HepG2 (cell line): ENCODE measurements around the gene BID. TPM values are rescaled to one million over a fixed set of nuclear protein-coding genes. Genes with fewer than 3 reads are reported as not detected.

ENCODE experiments used
- ATAC-seq: fragments of 200-7000 bp; cut with Tn5 transposase; 3 replicates; pipeline ENCODE4 v1.9.1; 2020; ENCODE audit warnings: mild to moderate bottlenecking, moderate library complexity
- BruUV-seq: library from RNA; stranded (reverse); fragments of 400-500 nt; replicated peaks from 2 replicates; lab custom pipeline; 2021; lab: Mats Ljungman, UMichigan
- CTCF ChIA-PET: fragments of 300-600 bp; formaldehyde crosslinking; extraction: SDS; loops from one replicate; lab custom pipeline; 2021; ENCODE audit warnings: low total read pairs, inconsistent platforms, low intra/inter-chr PET ratio; lab: Yijun Ruan, JAX
- POLR2A ChIA-PET: fragments of 350-600 bp; sonication (Branson Sonifier 250); formaldehyde crosslinking; loops from one replicate; lab custom pipeline; 2020; ENCODE audit warnings: antibody characterized with exemption, inconsistent platforms; lab: Yijun Ruan, JAX
- DNase-seq: peaks from one replicate; pipeline ENCODE4 v3.0.0-alpha.2; 2015; ENCODE audit warnings: low spot score
- FAIRE-seq: peaks from 3 replicates; lab custom pipeline; 2011; peaks lifted over from hg19 to GRCh38; lab: Jason Lieb, UNC
- H2AFZ ChIP-seq: one replicate; pipeline ENCODE4 v1.6.1; 2011; ENCODE audit warnings: low read length, inconsistent platforms
- H3K27ac ChIP-seq: fragments of 300-600 bp; 3 replicates; pipeline ENCODE4 v1.8.0; 2011; ENCODE audit warnings: mixed run types, mild to moderate bottlenecking, mixed read lengths, low read length, inconsistent platforms; ENCODE audit not compliant: insufficient read depth; ENCODE audit errors: extremely low read length
- H3K27me3 ChIP-seq, 2 experiments: fragments of 200-600 bp in 1 of 2; 2 replicates in 1 of 2; 3 replicates in 1 of 2; pipeline versions ENCODE4 v1.6.0 to v1.8.0; 2011; ENCODE audit warnings: low read length in 2 of 2, mild to moderate bottlenecking in 2 of 2, moderate library complexity in 2 of 2, inconsistent platforms in 1 of 2; ENCODE audit not compliant: insufficient read depth in 2 of 2, control insufficient read depth in 1 of 2
- H3K36me3 ChIP-seq, 2 experiments: fragments of 200-600 bp in 1 of 2; replicated peaks in 1 of 2; 2 replicates in 1 of 2; 3 replicates in 1 of 2; pipeline versions ENCODE4 v1.5.1 to v1.8.0; 2011; ENCODE audit warnings: low read length in 2 of 2, inconsistent platforms in 1 of 2; ENCODE audit not compliant: insufficient read depth in 2 of 2, control insufficient read depth in 1 of 2
- H3K4me1 ChIP-seq: 2 replicates; pipeline ENCODE4 v1.5.1; 2012; ENCODE audit warnings: low read length, inconsistent platforms; ENCODE audit not compliant: insufficient read depth
- H3K4me2 ChIP-seq: 2 replicates; pipeline ENCODE4 v1.6.0; 2011; ENCODE audit warnings: low read depth, low read length, inconsistent platforms
- H3K4me3 ChIP-seq, 3 experiments: fragments of 200-600 bp in 1 of 3; sonication (generic), shearing (Covaris generic) in 1 of 3; replicated peaks in 1 of 3; 2 replicates each; pipeline ENCODE4 v1.5.1; 2011 to 2016; ENCODE audit warnings: low read length in 3 of 3, inconsistent platforms in 2 of 3, low read depth in 2 of 3, mild to moderate bottlenecking in 2 of 3, control low read depth in 1 of 3, mixed read lengths in 1 of 3; ENCODE audit not compliant: insufficient read depth in 1 of 3
- H3K79me2 ChIP-seq: one replicate; pipeline ENCODE4 v1.6.1; 2011; ENCODE audit warnings: low read length, inconsistent platforms; ENCODE audit not compliant: insufficient read depth
- H3K9ac ChIP-seq: 2 replicates; pipeline ENCODE4 v1.6.0; 2011; ENCODE audit warnings: mild to moderate bottlenecking, low read depth, low read length, inconsistent platforms; ENCODE audit not compliant: insufficient read depth
- H3K9me3 ChIP-seq: 2 replicates; pipeline ENCODE4 v1.5.1; 2012; ENCODE audit warnings: mild to moderate bottlenecking, low read length
- H4K20me1 ChIP-seq: 2 replicates; pipeline ENCODE4 v1.6.0; 2011; ENCODE audit warnings: inconsistent platforms, mild to moderate bottlenecking, low read length, moderate library complexity; ENCODE audit not compliant: insufficient read depth
- ATF7 ChIP-seq, 2 experiments: fragments of 450-650 bp in 1 of 2; sonication (generic) in 1 of 2; formaldehyde crosslinking in 1 of 2; IDR thresholded peaks; 2 replicates each; pipeline versions ENCODE4 v1.4.0 to v1.6.1; 2016 to 2020; ENCODE audit warnings: antibody characterized with exemption in 1 of 2, mild to moderate bottlenecking in 1 of 2, missing genetic modification reagents in 1 of 2
- CHCHD3 ChIP-seq: sonication (generic); formaldehyde crosslinking; IDR thresholded peaks from 2 replicates; pipeline ENCODE4 v1.8.0; 2022; ENCODE audit warnings: mild to moderate bottlenecking, missing genetic modification reagents, moderate library complexity
- GABPA ChIP-seq, 2 experiments: IDR thresholded peaks; 2 replicates each; pipeline ENCODE4 v1.6.1; 2011 to 2016; ENCODE audit warnings: low read depth in 2 of 2, low read length in 1 of 2, missing biosample characterization in 1 of 2, missing genetic modification characterization in 1 of 2
- MTA1 ChIP-seq: sonication (generic); formaldehyde crosslinking; IDR thresholded peaks from 2 replicates; pipeline ENCODE4 v1.4.0; 2020; ENCODE audit warnings: missing genetic modification reagents, mild to moderate bottlenecking, borderline replicate concordance
- PRMT3 ChIP-seq: sonication (generic); formaldehyde crosslinking; IDR thresholded peaks from 2 replicates; pipeline ENCODE4 v1.8.1; 2022; ENCODE audit warnings: low read depth, mild to moderate bottlenecking, moderate library complexity, missing genetic modification reagents, borderline replicate concordance
- REXO4 ChIP-seq: sonication (generic); formaldehyde crosslinking; IDR thresholded peaks from 2 replicates; pipeline ENCODE4 v1.8.0; 2022; ENCODE audit warnings: missing genetic modification reagents, mild to moderate bottlenecking, borderline replicate concordance
- SSRP1 ChIP-seq: IDR thresholded peaks from 2 replicates; pipeline ENCODE4 v1.6.1; 2016; ENCODE audit warnings: control low read depth
- ZBTB1 ChIP-seq: sonication (generic); formaldehyde crosslinking; IDR thresholded peaks from 2 replicates; pipeline ENCODE4 v1.4.0; 2020; ENCODE audit warnings: missing genetic modification reagents, borderline replicate concordance
- ZNF205 ChIP-seq: IDR thresholded peaks from 2 replicates; pipeline ENCODE4 v1.6.1; 2018; ENCODE audit warnings: missing biosample characterization, missing genetic modification reagents
- ZNF775 ChIP-seq: sonication (generic); formaldehyde crosslinking; IDR thresholded peaks from 2 replicates; pipeline ENCODE4 v1.4.0; 2020; ENCODE audit warnings: missing genetic modification reagents, mild to moderate bottlenecking, moderate library complexity, borderline replicate concordance
- WGBS: methylation state at CpG from one replicate; pipeline ENCODE4 v1.1.6; 2017; ENCODE audit warnings: low lambda C conversion rate; 5-methylcytosine and 5-hydroxymethylcytosine counted together
- in situ Hi-C: cut with HindIII; loops from 2 replicates; pipeline ENCODE4 v1.10.0; 2017; ENCODE audit warnings: low pct_unique_long_range_greater_than_20kb; ENCODE audit not compliant: extremely low pct_ligation_motif_present
- intact Hi-C: fragments of 100-400 bp; cut with micrococcal nuclease; formaldehyde crosslinking; loops from one replicate; pipeline ENCODE4 v1.10.0; 2022; ENCODE audit not compliant: unreplicated experiment
- polyA plus RNA-seq, 8 experiments: library from polyadenylated mRNA; depleted of rRNA in 3 of 8; stranded (reverse) in 7 of 8; unstranded in 1 of 8; fragments of >200 nt; fragmentation: Illumina TruSeq in 4 of 8; extraction: Trizol in 4 of 8; gene quantifications; 2 replicates each; pipeline versions ENCODE4 v1.2.1 to v1.2.3, GENCODE V29; 2011 to 2016; ENCODE audit warnings: low read depth in 4 of 8, missing spikeins in 1 of 8, mixed read lengths in 1 of 8; ENCODE audit not compliant: insufficient read depth in 1 of 8
- total RNA-seq, 5 experiments: library from RNA; depleted of rRNA; stranded (reverse); fragments of >200 nt; fragmentation: Illumina TruSeq; extraction: Trizol; gene quantifications; 2 replicates each; pipeline ENCODE4 v1.2.3, GENCODE V29; 2016; ENCODE audit warnings: low read depth in 1 of 5
- TF ChIP-seq, protein P1 (sequence below): sonication (generic); formaldehyde crosslinking; IDR thresholded peaks from 2 replicates; pipeline ENCODE4 v1.4.0; 2020; ENCODE audit warnings: missing genetic modification reagents, borderline replicate concordance
- TF ChIP-seq, protein P2 (sequence below): sonication (generic); formaldehyde crosslinking; IDR thresholded peaks from 2 replicates; pipeline ENCODE4 v1.4.0; 2020; ENCODE audit warnings: mild to moderate bottlenecking, missing genetic modification reagents
- TF ChIP-seq, protein P3 (sequence below): sonication (generic); formaldehyde crosslinking; IDR thresholded peaks from 2 replicates; pipeline ENCODE4 v1.8.1; 2023; ENCODE audit warnings: mild to moderate bottlenecking, inconsistent platforms, moderate library complexity, missing genetic modification reagents, borderline replicate concordance

The BID gene
- total and polyA plus RNA-seq, 2 of the 13 experiments (the other 11 are each of a cell fraction or from before 2014, with no cell fraction given) = 35.3 to 51.7 TPM

DNA sequence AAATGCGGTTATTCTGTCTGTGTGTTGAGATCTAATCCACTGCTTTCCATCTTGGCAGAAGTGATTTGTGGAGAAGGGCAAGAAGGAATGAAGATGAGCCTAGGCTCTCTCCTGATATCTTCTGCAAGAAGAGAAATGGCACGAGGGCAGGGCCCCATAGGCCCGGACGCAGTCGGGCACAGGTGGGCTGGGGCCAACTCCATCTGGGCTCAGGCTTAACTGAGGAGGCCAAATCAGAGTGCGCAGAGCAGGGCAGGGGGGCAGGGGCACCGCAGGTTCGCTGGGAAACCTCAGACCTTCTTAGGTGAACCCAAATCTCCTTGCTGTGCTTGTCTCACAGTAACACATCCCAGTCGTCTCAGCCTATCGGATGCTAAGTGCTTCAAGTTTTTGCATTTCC lies 32.8 kb upstream of the BID start (continued):
- TF ChIP-seq GABPA (IDR thresholded peaks at IDR 0.05; ENCODE audit: low read depth, low read length) (no peak), GABPA (CRISPR knock-in tag; IDR thresholded peaks at IDR 0.05; ENCODE audit: low read depth) (no peak), REXO4 (no peak)
- TF ChIP-seq, protein P1, sequence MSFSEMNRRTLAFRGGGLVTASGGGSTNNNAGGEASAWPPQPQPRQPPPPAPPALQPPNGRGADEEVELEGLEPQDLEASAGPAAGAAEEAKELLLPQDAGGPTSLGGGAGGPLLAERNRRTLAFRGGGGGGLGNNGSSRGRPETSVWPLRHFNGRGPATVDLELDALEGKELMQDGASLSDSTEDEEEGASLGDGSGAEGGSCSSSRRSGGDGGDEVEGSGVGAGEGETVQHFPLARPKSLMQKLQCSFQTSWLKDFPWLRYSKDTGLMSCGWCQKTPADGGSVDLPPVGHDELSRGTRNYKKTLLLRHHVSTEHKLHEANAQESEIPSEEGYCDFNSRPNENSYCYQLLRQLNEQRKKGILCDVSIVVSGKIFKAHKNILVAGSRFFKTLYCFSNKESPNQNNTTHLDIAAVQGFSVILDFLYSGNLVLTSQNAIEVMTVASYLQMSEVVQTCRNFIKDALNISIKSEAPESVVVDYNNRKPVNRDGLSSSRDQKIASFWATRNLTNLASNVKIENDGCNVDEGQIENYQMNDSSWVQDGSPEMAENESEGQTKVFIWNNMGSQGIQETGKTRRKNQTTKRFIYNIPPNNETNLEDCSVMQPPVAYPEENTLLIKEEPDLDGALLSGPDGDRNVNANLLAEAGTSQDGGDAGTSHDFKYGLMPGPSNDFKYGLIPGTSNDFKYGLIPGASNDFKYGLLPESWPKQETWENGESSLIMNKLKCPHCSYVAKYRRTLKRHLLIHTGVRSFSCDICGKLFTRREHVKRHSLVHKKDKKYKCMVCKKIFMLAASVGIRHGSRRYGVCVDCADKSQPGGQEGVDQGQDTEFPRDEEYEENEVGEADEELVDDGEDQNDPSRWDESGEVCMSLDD = no peak

DNA sequence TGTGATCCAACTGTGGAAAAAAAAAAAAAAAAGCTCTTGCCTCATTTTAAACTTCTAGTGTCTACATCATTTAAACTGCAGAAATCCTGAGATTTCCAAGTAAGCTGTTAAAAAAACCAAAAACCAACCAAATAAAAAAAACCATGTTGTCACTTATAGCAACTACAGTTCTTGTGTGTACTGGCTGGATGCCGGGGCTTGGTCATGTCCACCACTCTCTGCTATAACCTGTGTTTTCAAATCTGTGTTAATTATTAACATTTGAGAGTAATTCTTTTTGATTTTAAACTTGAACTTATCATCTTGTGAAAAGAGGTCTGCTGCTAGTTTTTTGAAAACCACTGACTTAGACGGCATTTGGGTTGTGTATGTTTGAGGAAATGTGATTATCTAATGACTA lies 32.2 kb upstream of the BID start:
- ATAC-seq (no peak), FAIRE-seq (no peak), DNase-seq (no peak)
- no peaks in the 10 kb centered on the region for H3K27me3 ChIP-seq
- ChIA-PET POLR2A (no interaction called here), CTCF (no interaction called here)
- no peak overlapping the region for H3K9ac ChIP-seq
- WGBS = 65% methylated on average over 2 of the region's 2 CpGs
- no peak overlapping the region for H2AFZ ChIP-seq
- TF ChIP-seq, protein P2, sequence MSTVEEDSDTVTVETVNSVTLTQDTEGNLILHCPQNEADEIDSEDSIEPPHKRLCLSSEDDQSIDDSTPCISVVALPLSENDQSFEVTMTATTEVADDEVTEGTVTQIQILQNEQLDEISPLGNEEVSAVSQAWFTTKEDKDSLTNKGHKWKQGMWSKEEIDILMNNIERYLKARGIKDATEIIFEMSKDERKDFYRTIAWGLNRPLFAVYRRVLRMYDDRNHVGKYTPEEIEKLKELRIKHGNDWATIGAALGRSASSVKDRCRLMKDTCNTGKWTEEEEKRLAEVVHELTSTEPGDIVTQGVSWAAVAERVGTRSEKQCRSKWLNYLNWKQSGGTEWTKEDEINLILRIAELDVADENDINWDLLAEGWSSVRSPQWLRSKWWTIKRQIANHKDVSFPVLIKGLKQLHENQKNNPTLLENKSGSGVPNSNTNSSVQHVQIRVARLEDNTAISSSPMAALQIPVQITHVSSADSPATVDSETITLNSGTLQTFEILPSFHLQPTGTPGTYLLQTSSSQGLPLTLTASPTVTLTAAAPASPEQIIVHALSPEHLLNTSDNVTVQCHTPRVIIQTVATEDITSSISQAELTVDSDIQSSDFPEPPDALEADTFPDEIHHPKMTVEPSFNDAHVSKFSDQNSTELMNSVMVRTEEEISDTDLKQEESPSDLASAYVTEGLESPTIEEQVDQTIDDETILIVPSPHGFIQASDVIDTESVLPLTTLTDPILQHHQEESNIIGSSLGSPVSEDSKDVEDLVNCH = no peak
- no peak for TF ChIP-seq ZNF775
- no peak for TF ChIP-seq ZNF205 (CRISPR knock-in tag)
- no peak for TF ChIP-seq PRMT3
- TF ChIP-seq CHCHD3 (CRISPR knock-in tag) = no peak
- TF ChIP-seq ZBTB1 = no peak
- TF ChIP-seq MTA1 (CRISPR knock-in tag) = no peak
- TF ChIP-seq ATF7 (IDR thresholded peaks at IDR 0.05) = no peak
- TF ChIP-seq ATF7 (CRISPR knock-in tag; IDR thresholded peaks at IDR 0.05) = no peak
- no peak for TF ChIP-seq GABPA (IDR thresholded peaks at IDR 0.05; ENCODE audit: low read depth, low read length)
- no peak for TF ChIP-seq GABPA (CRISPR knock-in tag; IDR thresholded peaks at IDR 0.05; ENCODE audit: low read depth)
- TF ChIP-seq SSRP1 (CRISPR knock-in tag) = no peak
- TF ChIP-seq, protein P3, sequence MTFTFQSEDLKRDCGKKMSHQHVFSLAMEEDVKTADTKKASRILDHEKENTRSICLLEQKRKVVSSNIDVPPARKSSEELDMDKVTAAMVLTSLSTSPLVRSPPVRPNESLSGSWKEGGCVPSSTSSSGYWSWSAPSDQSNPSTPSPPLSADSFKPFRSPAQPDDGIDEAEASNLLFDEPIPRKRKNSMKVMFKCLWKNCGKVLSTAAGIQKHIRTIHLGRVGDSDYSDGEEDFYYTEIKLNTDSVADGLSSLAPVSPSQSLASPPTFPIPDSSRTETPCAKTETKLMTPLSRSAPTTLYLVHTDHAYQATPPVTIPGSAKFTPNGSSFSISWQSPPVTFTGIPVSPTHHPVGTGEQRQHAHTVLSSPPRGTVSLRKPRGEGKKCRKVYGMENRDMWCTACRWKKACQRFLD (CRISPR knock-in tag) = no peak
- in situ Hi-C loops (no loop called here), intact Hi-C loops (no loop called here)
- no peaks in the 10 kb centered on the region for H3K9me3 ChIP-seq
- H3K4me2 ChIP-seq = no peak overlapping the region
- H3K79me2 ChIP-seq = no peaks in the 10 kb centered on the region
- no peaks in the 10 kb centered on the region for H4K20me1 ChIP-seq
- H3K4me1 ChIP-seq = no peaks in the 10 kb centered on the region
- no peak overlapping the region for H3K4me3 ChIP-seq
- H3K27ac ChIP-seq = no peak overlapping the region
- H3K36me3 ChIP-seq = peaks cover 9 to 26% of the 10 kb centered on the region in 2 experiments; a peak in 4 of 5 replicates
- BruUV-seq = no TSS peak
